Naive B cell (primary cell): Measurements from ENCODE around the gene GGA2. TPM values are rescaled to one million over a fixed set of nuclear protein-coding genes. Genes with fewer than 3 reads are reported as not detected.

Source experiments
- ATAC-seq, 2 donors: fragments of 150-1000 bp; cut with Tn5 transposase; 2 replicates each; pipeline ENCODE4 v1.10.0; 2021; ENCODE audit warnings: low read depth in 2 of 2, mild to moderate bottlenecking in 2 of 2, moderate library complexity in 2 of 2
- DNase-seq: peaks from one replicate; pipeline ENCODE4 v3.0.0; 2022
- H3K27ac Mint-ChIP-seq, 6 donors: one replicate each; pipeline ENCODE4 v1.8.0; 2020 to 2022; ENCODE audit warnings: mild to moderate bottlenecking in 6 of 6, mixed read lengths in 6 of 6, moderate library complexity in 5 of 6, inconsistent platforms in 2 of 6
- H3K27me3 Mint-ChIP-seq, 3 donors: one replicate each; pipeline ENCODE4 v1.8.0; 2021 to 2022; ENCODE audit warnings: mixed read lengths in 3 of 3, mild to moderate bottlenecking in 1 of 3
- H3K36me3 Mint-ChIP-seq, 2 donors: one replicate each; pipeline ENCODE4 v1.8.0; 2020 to 2022; ENCODE audit warnings: mixed read lengths in 2 of 2, inconsistent platforms in 1 of 2, mild to moderate bottlenecking in 1 of 2
- H3K4me1 Mint-ChIP-seq, 3 donors: one replicate each; pipeline ENCODE4 v1.8.0; 2020 to 2022; ENCODE audit warnings: mixed read lengths in 3 of 3, inconsistent platforms in 1 of 3, mild to moderate bottlenecking in 1 of 3, moderate library complexity in 1 of 3
- H3K4me3 Mint-ChIP-seq, 8 donors: one replicate each; pipeline ENCODE4 v1.8.0; 2020 to 2022; ENCODE audit warnings: mild to moderate bottlenecking in 8 of 8, mixed read lengths in 8 of 8, moderate library complexity in 8 of 8, inconsistent platforms in 2 of 8
- H3K9me3 Mint-ChIP-seq, 7 donors: one replicate each; pipeline ENCODE4 v1.8.0; 2020 to 2022; ENCODE audit warnings: mixed read lengths in 7 of 7, mild to moderate bottlenecking in 5 of 7, inconsistent platforms in 2 of 7, moderate library complexity in 1 of 7
- polyA plus RNA-seq, 6 donors: library from polyadenylated mRNA; unstranded; fragments of 300-500 nt; fragmentation: Illumina TruSeq; gene quantifications; one replicate each; pipeline ENCODE4 v1.2.3, GENCODE V29; 2021; ENCODE audit warnings: low read depth in 6 of 6

GGA2 gene
- polyA plus RNA-seq, 6 donors from 2014 or later, result 154 to 303 (median 222) TPM

DNA sequence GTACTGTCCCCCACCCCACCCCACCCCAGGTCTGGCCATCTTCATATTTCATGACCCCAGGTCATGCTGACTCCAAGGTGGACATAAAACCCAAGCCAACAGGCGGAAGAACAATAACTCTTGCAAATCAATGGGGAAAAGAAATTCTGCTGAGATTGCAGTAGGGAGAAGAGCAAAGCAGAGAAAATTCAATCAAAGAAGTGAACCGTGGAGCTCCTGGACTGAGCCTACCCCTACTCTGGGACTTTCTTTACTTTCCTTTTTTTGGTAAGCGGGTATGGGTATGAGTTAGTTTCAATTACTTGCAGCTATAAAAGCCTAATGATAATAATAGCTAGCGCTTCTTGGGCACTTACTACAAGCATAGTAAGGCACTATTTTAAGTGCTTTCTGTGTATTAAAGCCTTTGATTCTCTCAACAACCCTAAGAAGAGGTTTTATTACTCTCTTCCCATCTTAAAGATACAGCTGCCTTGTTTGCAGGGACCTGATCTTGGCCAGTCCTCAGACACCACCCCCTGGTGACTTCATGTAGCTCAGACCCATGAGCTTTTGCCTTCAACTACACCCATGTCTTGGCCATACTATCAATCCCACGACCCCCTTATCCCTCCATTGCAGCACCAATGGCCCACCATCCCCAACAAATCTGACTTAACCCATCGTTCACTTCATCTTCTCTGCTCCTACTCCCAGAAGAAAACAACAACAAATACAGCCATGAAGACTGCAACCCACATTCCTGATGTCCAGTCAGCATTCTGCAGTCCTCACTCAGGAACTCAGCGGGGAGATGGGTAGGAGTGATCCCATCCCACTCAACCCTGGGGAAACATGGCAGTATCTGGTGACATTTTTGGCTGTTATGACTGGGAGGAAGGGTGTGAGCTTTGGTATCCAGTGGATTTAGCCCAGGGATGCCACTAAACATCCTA is 4.4 kb downstream of the GGA2 start:
- H3K36me3 Mint-ChIP-seq, result peaks cover 15 to 18% of the 10 kb centered on the region in 2 donors

DNA sequence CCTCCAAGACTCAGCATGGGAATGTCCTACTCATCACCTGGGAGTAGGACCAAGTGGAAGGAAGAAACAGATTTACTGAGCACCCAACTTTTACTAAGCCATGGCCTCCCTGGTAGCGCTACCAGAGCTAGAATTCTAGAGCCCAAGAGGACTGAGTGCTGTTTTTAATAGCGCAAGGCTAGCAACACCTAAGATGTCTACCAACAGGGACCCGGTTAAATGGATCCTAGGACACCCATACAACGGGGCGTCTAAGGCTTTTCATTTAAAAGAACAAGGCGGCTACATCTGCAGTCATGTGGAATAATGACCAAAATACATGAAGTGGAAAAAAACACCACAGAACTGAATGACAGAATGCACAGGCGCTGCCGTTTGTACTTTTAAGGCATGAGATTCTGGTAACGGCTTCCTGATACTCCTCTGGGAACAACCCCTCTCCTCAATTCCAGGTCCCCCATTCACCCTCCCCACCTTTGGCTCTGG is 5.1 kb downstream of the GGA2 start:
- DNase-seq (no peak), ATAC-seq (peak in 1 of 2 donors; percentile 7)
- Mint-ChIP-seq H3K9me3 (no peaks in the 10 kb centered on the region), H3K27ac (peak overlapping the region; percentile 95 to 98 (median 98)), H3K4me3 (peak overlapping the region; percentile 60 to 99 (median 94)), H3K4me1 (peaks cover 65 to 88% (median 73%) of the 10 kb centered on the region in 3 donors), H3K27me3 (no peaks in the 10 kb centered on the region), H3K36me3 (peaks cover 15 to 18% of the 10 kb centered on the region in 2 donors)

More for the DNA sequence above, 4.4 kb downstream of the GGA2 start:
- Mint-ChIP-seq H3K27me3 (no peaks in the 10 kb centered on the region), H3K4me1 (peaks cover 63 to 85% (median 71%) of the 10 kb centered on the region in 3 donors), H3K27ac (peak overlapping the region; percentile 95 to 98 (median 98)), H3K4me3 (peak overlapping the region; percentile 82 to 99 (median 94)), H3K9me3 (no peaks in the 10 kb centered on the region)
- no peak for ATAC-seq
- no peak for DNase-seq

DNA sequence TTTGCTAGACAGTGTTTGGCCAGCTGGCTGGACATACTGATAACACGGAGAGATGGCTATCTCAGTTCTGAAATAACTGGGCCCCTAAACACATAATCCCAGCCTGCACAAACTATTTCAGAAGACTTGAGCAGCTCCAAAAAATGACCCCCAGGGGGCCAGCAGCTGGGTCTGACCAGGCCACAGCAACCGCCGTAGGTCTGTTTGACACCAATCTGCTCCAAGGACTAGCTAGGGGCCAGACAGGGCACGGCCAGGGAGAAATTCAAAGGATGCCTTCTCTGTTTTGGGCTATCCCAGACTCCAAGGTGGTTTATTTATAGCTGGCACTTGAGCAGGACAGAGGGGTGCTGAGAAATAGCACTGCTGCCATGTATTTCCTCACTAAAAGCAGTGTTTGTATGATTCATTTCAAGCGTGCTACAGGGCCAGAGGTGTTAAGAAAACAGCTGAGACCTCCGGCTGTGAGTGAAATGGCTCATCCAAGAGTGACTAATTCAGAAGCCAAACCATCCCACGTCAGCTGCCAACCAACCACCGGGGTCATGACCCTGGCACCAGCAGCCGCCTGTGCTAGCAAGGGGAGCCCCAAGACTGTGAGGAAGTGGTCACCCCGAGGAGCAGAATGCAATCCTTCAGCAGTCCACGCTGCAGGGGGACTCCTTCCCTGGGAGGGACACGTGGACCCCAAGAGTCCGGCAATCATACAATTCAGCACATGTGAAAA is 5.7 kb downstream of the GGA2 start:
- H3K27me3 Mint-ChIP-seq, result no peaks in the 10 kb centered on the region
- H3K4me3 Mint-ChIP-seq, result peak overlapping the region; percentile 60 to 99 (median 94)
- ATAC-seq, result peak; percentile 15 to 33
- peak overlapping the region; percentile 82 to 98 (median 94) for H3K27ac Mint-ChIP-seq
- DNase-seq, result no peak
- no peaks in the 10 kb centered on the region for H3K9me3 Mint-ChIP-seq
- peaks cover 71 to 94% (median 79%) of the 10 kb centered on the region in 3 donors for H3K4me1 Mint-ChIP-seq
- peaks cover 15 to 17% of the 10 kb centered on the region in 2 donors for H3K36me3 Mint-ChIP-seq

GRCh38 chr16:23504076-23504452 is 6.2 kb downstream of the GGA2 start:
- no peaks in the 10 kb centered on the region for H3K27me3 Mint-ChIP-seq
- H3K4me1 Mint-ChIP-seq, result peaks cover 67 to 97% (median 76%) of the 10 kb centered on the region in 3 donors
- ATAC-seq (no peak), DNase-seq (no peak)
- H3K4me3 Mint-ChIP-seq, result peak overlapping the region in 7 of 8 donors; percentile 39 to 99 (median 92)
- H3K9me3 Mint-ChIP-seq, result no peaks in the 10 kb centered on the region
- peak overlapping the region; percentile 82 to 98 (median 94) for H3K27ac Mint-ChIP-seq
- H3K36me3 Mint-ChIP-seq, result peaks cover 10 to 12% of the 10 kb centered on the region in 2 donors

DNA sequence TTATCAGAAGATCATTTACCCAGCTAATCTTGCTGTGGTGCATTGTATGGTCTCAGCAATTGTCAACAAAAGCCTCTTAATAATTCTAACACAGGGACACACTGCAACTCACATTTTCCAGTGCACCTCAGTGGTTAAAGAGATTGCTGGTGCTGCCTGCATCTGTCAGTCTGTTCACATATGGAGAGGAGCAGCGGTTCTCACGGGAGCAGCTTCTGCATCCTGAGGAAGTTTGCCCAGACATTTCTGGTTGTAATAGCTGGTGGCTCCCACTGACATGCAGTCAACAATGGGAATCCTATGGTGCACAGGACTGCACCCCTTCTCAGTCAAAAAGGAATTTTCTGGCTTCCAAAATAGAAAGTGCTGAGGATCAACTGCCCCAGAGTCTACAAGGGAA is 7.8 kb downstream of the GGA2 start:
- H3K9me3 Mint-ChIP-seq, result no peaks in the 10 kb centered on the region
- no peaks in the 10 kb centered on the region for H3K27me3 Mint-ChIP-seq
- peak overlapping the region; percentile 47 to 89 (median 82) for H3K27ac Mint-ChIP-seq
- no peaks in the 10 kb centered on the region for H3K36me3 Mint-ChIP-seq
- DNase-seq (no peak), ATAC-seq (no peak)
- H3K4me1 Mint-ChIP-seq, result peaks cover 65 to 98% (median 79%) of the 10 kb centered on the region in 3 donors
- H3K4me3 Mint-ChIP-seq, result peak overlapping the region in 5 of 8 donors; percentile 12 to 54 (median 40)

DNA sequence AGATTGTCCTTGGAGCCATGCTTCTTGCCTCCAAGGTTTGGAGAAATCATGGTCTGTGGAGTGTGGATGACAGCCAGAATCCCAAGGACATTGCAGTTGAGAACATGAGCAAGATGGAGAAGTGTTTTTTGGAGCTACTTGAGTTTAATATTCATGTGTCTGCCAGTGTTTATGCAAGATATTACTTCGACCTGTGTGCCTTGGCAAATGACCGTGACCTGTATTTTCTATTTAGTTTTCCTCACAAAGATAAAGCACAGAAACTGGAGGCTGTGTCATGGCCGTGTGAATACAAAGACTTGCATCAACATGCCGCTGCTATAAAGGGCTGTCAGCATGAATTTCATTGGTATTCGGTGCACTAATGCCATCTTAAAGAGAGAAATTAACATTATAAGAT is 9.0 kb downstream of the GGA2 start:
- H3K27ac Mint-ChIP-seq, result peak overlapping the region in 4 of 6 donors; percentile 69 to 89 (median 78)

DNA sequence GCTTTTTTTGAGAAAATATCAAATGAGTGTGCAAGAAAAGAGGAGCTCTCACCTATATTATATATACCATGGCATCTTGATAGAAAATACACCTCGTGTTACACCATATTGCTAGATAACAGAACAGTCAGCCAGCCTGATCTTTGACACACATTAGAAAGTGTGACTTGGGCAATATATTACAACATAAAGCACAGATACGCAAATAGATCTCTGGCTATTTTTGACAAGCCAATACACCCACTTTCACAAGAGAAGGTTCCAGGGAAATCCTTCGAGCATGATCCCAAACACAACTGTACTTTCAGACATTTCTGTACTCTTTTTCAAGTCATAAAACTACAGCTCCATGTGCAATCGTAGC is 9.4 kb downstream of the GGA2 start:
- no peak for ATAC-seq
- peak overlapping the region in 2 of 6 donors; percentile 57 to 88 for H3K27ac Mint-ChIP-seq
- no peaks in the 10 kb centered on the region for H3K27me3 Mint-ChIP-seq
- H3K9me3 Mint-ChIP-seq, result no peaks in the 10 kb centered on the region
- H3K36me3 Mint-ChIP-seq, result no peaks in the 10 kb centered on the region
- peaks cover 62 to 98% (median 76%) of the 10 kb centered on the region in 3 donors for H3K4me1 Mint-ChIP-seq
- no peak for DNase-seq
- peak overlapping the region in 5 of 8 donors; percentile 7 to 67 (median 40) for H3K4me3 Mint-ChIP-seq

More for the DNA sequence above, 9.0 kb downstream of the GGA2 start:
- H3K27me3 Mint-ChIP-seq, result no peaks in the 10 kb centered on the region
- DNase-seq (no peak), ATAC-seq (no peak)
- peaks cover 65 to 98% (median 79%) of the 10 kb centered on the region in 3 donors for H3K4me1 Mint-ChIP-seq
- H3K4me3 Mint-ChIP-seq, result peak overlapping the region in 2 of 8 donors; percentile 7 to 64
- no peaks in the 10 kb centered on the region for H3K9me3 Mint-ChIP-seq
- no peaks in the 10 kb centered on the region for H3K36me3 Mint-ChIP-seq

DNA sequence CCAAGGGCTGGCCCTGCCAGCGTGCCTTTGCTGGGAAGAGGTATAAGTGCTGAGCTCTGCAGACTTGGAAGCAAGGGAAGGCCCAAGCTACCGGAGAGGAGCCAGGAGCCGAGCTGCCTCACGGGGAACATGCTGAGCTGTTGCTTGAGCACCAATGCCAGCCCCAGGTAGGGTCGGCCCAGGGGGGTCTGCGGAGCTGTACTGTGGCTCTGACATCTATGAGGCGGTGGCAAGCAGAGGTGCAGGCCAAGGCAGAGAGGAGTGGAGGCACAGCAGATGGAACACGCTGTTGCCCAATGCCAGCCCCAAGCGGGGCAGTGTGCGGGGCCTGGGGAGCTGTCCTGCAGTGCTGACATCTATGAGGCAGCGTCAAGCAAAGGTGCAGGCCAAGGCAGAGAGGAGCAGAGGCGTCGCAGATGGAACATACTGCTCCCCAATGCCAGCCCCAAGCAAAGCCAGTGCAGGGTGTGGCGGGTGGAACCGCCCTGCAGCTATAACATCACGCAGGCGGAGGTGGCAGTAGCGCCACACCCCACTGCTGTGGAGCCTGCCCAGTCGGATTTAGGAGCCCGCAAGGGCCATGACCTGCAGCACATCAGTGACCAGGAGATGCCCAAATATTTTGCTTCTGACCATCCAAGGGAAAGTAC is 10.0 kb downstream of the GGA2 start:
- Mint-ChIP-seq H3K36me3 (no peaks in the 10 kb centered on the region), H3K9me3 (no peaks in the 10 kb centered on the region), H3K4me1 (peaks cover 57 to 98% (median 74%) of the 10 kb centered on the region in 3 donors), H3K27me3 (no peaks in the 10 kb centered on the region), H3K4me3 (peak overlapping the region in 7 of 8 donors; percentile 42 to 70 (median 66)), H3K27ac (peak overlapping the region; percentile 49 to 98 (median 89))
- no peak for DNase-seq
- no peak for ATAC-seq

GRCh38 chr16:23499801-23500200 is 10.5 kb downstream of the GGA2 start:
- peaks cover 51 to 96% (median 70%) of the 10 kb centered on the region in 3 donors for H3K4me1 Mint-ChIP-seq
- DNase-seq (no peak), ATAC-seq (peak; percentile 15 to 22)
- peak overlapping the region in 7 of 8 donors; percentile 42 to 81 (median 66) for H3K4me3 Mint-ChIP-seq
- H3K9me3 Mint-ChIP-seq, result no peaks in the 10 kb centered on the region
- no peaks in the 10 kb centered on the region for H3K27me3 Mint-ChIP-seq
- H3K36me3 Mint-ChIP-seq, result no peaks in the 10 kb centered on the region
- peak overlapping the region in 5 of 6 donors; percentile 49 to 98 (median 90) for H3K27ac Mint-ChIP-seq

GRCh38 chr16:23498863-23499262 is 11.4 kb downstream of the GGA2 start:
- DNase-seq (no peak), ATAC-seq (no peak)
- H3K36me3 Mint-ChIP-seq, result no peaks in the 10 kb centered on the region
- no peaks in the 10 kb centered on the region for H3K27me3 Mint-ChIP-seq
- peak overlapping the region in 5 of 8 donors; percentile 18 to 68 (median 55) for H3K4me3 Mint-ChIP-seq
- H3K4me1 Mint-ChIP-seq, result peaks cover 51 to 87% (median 63%) of the 10 kb centered on the region in 3 donors
- H3K9me3 Mint-ChIP-seq, result no peaks in the 10 kb centered on the region
- peak overlapping the region; percentile 5 to 95 (median 78) for H3K27ac Mint-ChIP-seq

DNA sequence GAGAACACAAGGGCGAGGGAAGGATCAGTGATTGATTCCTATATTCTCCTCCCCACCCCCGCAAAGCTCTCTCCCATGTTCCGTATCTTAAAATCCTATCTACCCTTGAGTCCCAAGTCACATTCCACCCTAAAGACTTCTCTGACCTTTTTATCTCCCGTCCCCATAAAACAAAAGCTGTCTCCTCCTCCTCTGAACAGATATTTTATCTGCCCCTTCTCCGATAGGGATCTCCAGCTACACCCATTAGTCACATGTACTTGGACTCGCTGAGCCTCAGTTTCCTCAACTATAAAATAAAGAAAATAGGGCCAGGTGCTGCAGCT is 12.8 kb downstream of the GGA2 start:
- peak overlapping the region; percentile 10 to 86 (median 66) for H3K4me3 Mint-ChIP-seq
- no peaks in the 10 kb centered on the region for H3K9me3 Mint-ChIP-seq
- H3K27me3 Mint-ChIP-seq, result no peaks in the 10 kb centered on the region
- no peak for ATAC-seq
- no peaks in the 10 kb centered on the region for H3K36me3 Mint-ChIP-seq
- DNase-seq, result no peak
- peaks cover 50 to 75% (median 59%) of the 10 kb centered on the region in 3 donors for H3K4me1 Mint-ChIP-seq
- H3K27ac Mint-ChIP-seq, result peak overlapping the region; percentile 43 to 96 (median 88)

- Mint-ChIP-seq H3K27ac (peak overlapping the region; percentile 43 to 96 (median 88)), H3K36me3 (no peaks in the 10 kb centered on the region), H3K9me3 (no peaks in the 10 kb centered on the region), H3K4me3 (peak overlapping the region; percentile 41 to 86 (median 70)), H3K4me1 (peaks cover 46 to 70% (median 54%) of the 10 kb centered on the region in 3 donors), H3K27me3 (no peaks in the 10 kb centered on the region)
- DNase-seq (no peak), ATAC-seq (peak; percentile 91 to 97)
Measured at GRCh38 chr16:23496821-23497542, 13.3 kb downstream of the GGA2 start.
